K562 (cell line): Measurements from ENCODE around the gene ATP8B4. TPM values are rescaled to one million over a fixed set of nuclear protein-coding genes. Genes with fewer than 3 reads are reported as not detected.

Experiments
- ATAC-seq: fragments of 200-7000 bp; cut with Tn5 transposase; 3 replicates; pipeline ENCODE4 v1.9.1; 2020; ENCODE audit warnings: moderate library complexity
- BruUV-seq: library from RNA; stranded (reverse); fragments of 400-500 nt; replicated peaks from 2 replicates; lab custom pipeline; 2021; lab: Mats Ljungman, UMichigan
- CTCF ChIA-PET: fragments of 300-600 bp; formaldehyde crosslinking; extraction: SDS; loops from one replicate; lab custom pipeline; 2021; ENCODE audit warnings: low intra/inter-chr PET ratio; lab: Yijun Ruan, JAX
- POLR2A ChIA-PET: fragments of 300-600, 350-650 bp; sonication (Branson Sonifier 250); formaldehyde crosslinking; extraction: SDS; loops from one replicate; lab custom pipeline; 2021; ENCODE audit warnings: antibody characterized with exemption, inconsistent platforms; lab: Yijun Ruan, JAX
- DNase-seq, 4 experiments: peaks; one replicate each; pipeline versions ENCODE4 v3.0.0 to v3.0.0-alpha.2; 2011 to 2018; ENCODE audit warnings: low spot score in 3 of 4, mixed read lengths in 3 of 4; ENCODE audit errors: extremely low read depth in 1 of 4
- FAIRE-seq: peaks from 2 replicates; lab custom pipeline; 2011; peaks lifted over from hg19 to GRCh38; lab: Jason Lieb, UNC
- H2AFZ ChIP-seq: 2 replicates; pipeline ENCODE4 v1.6.0; 2011; ENCODE audit warnings: low read depth, low read length, control low read depth, inconsistent platforms
- H3K27ac ChIP-seq: fragments of 200-600 bp; 3 replicates; pipeline ENCODE4 v1.8.0; 2011; ENCODE audit warnings: low read depth, mild to moderate bottlenecking, control low read depth, inconsistent platforms, low read length, moderate library complexity, mixed read lengths; ENCODE audit errors: extremely low read depth
- H3K27me3 ChIP-seq, 2 experiments: fragments of 300-600 bp in 1 of 2; 2 replicates in 1 of 2; 3 replicates in 1 of 2; pipeline versions ENCODE4 v1.6.0 to v1.8.0; 2011; ENCODE audit warnings: inconsistent platforms in 2 of 2, low read length in 2 of 2, mild to moderate bottlenecking in 1 of 2, mixed read lengths in 1 of 2, moderate library complexity in 1 of 2; ENCODE audit not compliant: control insufficient read depth in 2 of 2, insufficient read depth in 2 of 2
- H3K36me3 ChIP-seq: fragments of 300-600 bp; 3 replicates; pipeline ENCODE4 v1.8.0; 2011; ENCODE audit warnings: mild to moderate bottlenecking, low read length, inconsistent platforms; ENCODE audit not compliant: control insufficient read depth, insufficient read depth
- H3K4me1 ChIP-seq, 2 experiments: fragments of 200-600 bp in 1 of 2; replicated peaks in 1 of 2; 2 replicates in 1 of 2; 3 replicates in 1 of 2; pipeline versions ENCODE4 v1.5.1 to v1.8.0; 2011; ENCODE audit warnings: inconsistent platforms in 2 of 2, low read length in 2 of 2, mild to moderate bottlenecking in 1 of 2, mixed read lengths in 1 of 2, moderate library complexity in 1 of 2; ENCODE audit not compliant: control insufficient read depth in 2 of 2, insufficient read depth in 2 of 2
- H3K4me2 ChIP-seq: 2 replicates; pipeline ENCODE4 v1.6.1; 2011; ENCODE audit warnings: low read length, control low read depth, inconsistent platforms, mixed read lengths; ENCODE audit not compliant: insufficient read depth
- H3K4me3 ChIP-seq: fragments of 200-600 bp; sonication (generic), shearing (Covaris generic); 2 replicates; pipeline ENCODE4 v1.5.1; 2016; ENCODE audit warnings: control low read depth, inconsistent platforms
- H3K79me2 ChIP-seq: fragments of 200-600 bp; 3 replicates; pipeline ENCODE4 v1.8.0; 2011; ENCODE audit warnings: low read length, inconsistent platforms; ENCODE audit not compliant: control insufficient read depth, insufficient read depth
- H3K9ac ChIP-seq, 2 experiments: 2 replicates each; pipeline versions ENCODE4 v1.6.0 to v1.6.1; 2011; ENCODE audit warnings: low read depth in 2 of 2, low read length in 2 of 2, control low read depth in 1 of 2, inconsistent platforms in 1 of 2, mild to moderate bottlenecking in 1 of 2, mixed read lengths in 1 of 2; ENCODE audit not compliant: insufficient read depth in 1 of 2
- H3K9me1 ChIP-seq: one replicate; pipeline ENCODE4 v1.6.0; 2011; ENCODE audit warnings: inconsistent platforms, mild to moderate bottlenecking, low read length, moderate library complexity; ENCODE audit not compliant: control insufficient read depth, insufficient read depth
- H3K9me3 ChIP-seq: replicated peaks from 2 replicates; pipeline ENCODE4 v1.5.1; 2011; ENCODE audit warnings: low read depth, low read length, inconsistent platforms; ENCODE audit not compliant: control insufficient read depth, insufficient read depth
- H4K20me1 ChIP-seq: replicated peaks from 2 replicates; pipeline ENCODE4 v1.6.1; 2011; ENCODE audit warnings: low read length, inconsistent platforms, mixed read lengths; ENCODE audit not compliant: control insufficient read depth, insufficient read depth
- CBX8 ChIP-seq: fragments of 200-600 bp; sonication (generic); IDR thresholded peaks from 2 replicates; pipeline ENCODE4 v1.6.1; 2012; ENCODE audit warnings: borderline replicate concordance, mixed run types, low read depth, mild to moderate bottlenecking, moderate library complexity, mixed read lengths, low read length, control low read depth, inconsistent platforms; ENCODE audit not compliant: poor library complexity, severe bottlenecking; ENCODE audit errors: extremely low read depth
- CREB3L1 ChIP-seq: fragments of 450-650 bp; IDR thresholded peaks from 2 replicates; pipeline ENCODE4 v1.6.1; 2014; ENCODE audit warnings: low read depth, mild to moderate bottlenecking, moderate library complexity, borderline replicate concordance
- CTBP1 ChIP-seq: fragments of 450-650 bp; IDR thresholded peaks from 2 replicates; pipeline ENCODE4 v1.6.1; 2016; ENCODE audit warnings: borderline replicate concordance
- FOXO4 ChIP-seq: fragments of 450-650 bp; formaldehyde crosslinking; IDR thresholded peaks from 2 replicates; pipeline ENCODE4 v1.4.0; 2020; ENCODE audit warnings: mild to moderate bottlenecking, moderate library complexity
- LEF1 ChIP-seq: fragments of 450-650 bp; IDR thresholded peaks from 2 replicates; pipeline ENCODE4 v1.6.1; 2016; ENCODE audit warnings: mild to moderate bottlenecking
- MITF ChIP-seq: IDR thresholded peaks from 2 replicates; pipeline ENCODE4 v1.6.1; 2014; ENCODE audit warnings: antibody characterized with exemption
- NCOA1 ChIP-seq: fragments of 450-650 bp; IDR thresholded peaks from 2 replicates; pipeline ENCODE4 v1.6.1; 2016; ENCODE audit warnings: low read depth
- PCBP2 ChIP-seq: fragments of 200-400 bp; formaldehyde crosslinking; IDR thresholded peaks from 2 replicates; pipeline ENCODE4 v1.6.1; 2018; ENCODE audit warnings: low read length, low read depth, mild to moderate bottlenecking, moderate library complexity; ENCODE audit not compliant: poor library complexity, severe bottlenecking
- PKNOX1 ChIP-seq: fragments of 450-650 bp; IDR thresholded peaks from 2 replicates; pipeline ENCODE4 v1.6.1; 2016
- RNF2 ChIP-seq: sonication (generic); IDR thresholded peaks from 2 replicates; pipeline ENCODE4 v1.6.1; 2016
- RNF219 ChIP-seq: fragments of 250-450 bp; sonication (Bioruptor Pico); IDR thresholded peaks from 2 replicates; pipeline ENCODE4 v1.5.0; 2022; ENCODE audit warnings: mild to moderate bottlenecking
- SLC30A9 ChIP-seq: fragments of 250-450 bp; sonication (Bioruptor Pico); IDR thresholded peaks from 2 replicates; pipeline ENCODE4 v1.8.0; 2022; ENCODE audit warnings: mild to moderate bottlenecking, moderate library complexity
- TCF7L2 ChIP-seq: fragments of 150-350 bp; IDR thresholded peaks from 2 replicates; pipeline ENCODE4 v1.6.1; 2016; ENCODE audit warnings: low read depth, mild to moderate bottlenecking, low read length, moderate library complexity
- YBX1 ChIP-seq: fragments of 450-650 bp; IDR thresholded peaks from 2 replicates; pipeline ENCODE4 v1.7.1; 2016; ENCODE audit warnings: mild to moderate bottlenecking
- ZNF431 ChIP-seq: sonication (generic); formaldehyde crosslinking; IDR thresholded peaks from 2 replicates; pipeline ENCODE4 v1.8.0; 2022; ENCODE audit warnings: mild to moderate bottlenecking, missing genetic modification reagents
- WGBS: fragments of 100-300 bp; shearing (Covaris generic); methylation state at CpG from one replicate; pipeline ENCODE4 v1.1.6; 2016; ENCODE audit warnings: low coverage, mixed read lengths; ENCODE audit not compliant: insufficient coverage; ENCODE audit errors: missing lambda C conversion rate; 5-methylcytosine and 5-hydroxymethylcytosine counted together
- in situ Hi-C: fragments of 300-500 bp; cut with MboI; formaldehyde crosslinking; loops from 4 replicates; pipeline ENCODE4 v1.15.0; 2018; ENCODE audit warnings: inconsistent platforms, mixed read lengths
- intact Hi-C: fragments of 100-400 bp; cut with micrococcal nuclease; formaldehyde crosslinking; loops from 2 replicates; pipeline ENCODE4 v1.14.2; 2022
- polyA plus RNA-seq, 8 experiments: library from polyadenylated mRNA; depleted of rRNA in 4 of 8; stranded (reverse) in 5 of 8; unstranded in 3 of 8; fragments of >200 nt; fragmentation: Nextera tagmentation in 2 of 8; fragmentation: Illumina TruSeq in 1 of 8; extraction: Ambion mirVana in 2 of 8; extraction: Trizol in 1 of 8; gene quantifications; 2 replicates each; pipeline versions ENCODE4 v1.2.1 to v1.2.3, GENCODE V29; 2011 to 2014; ENCODE audit warnings: inconsistent platforms in 1 of 8, missing spikeins in 1 of 8
- total RNA-seq, 7 experiments: library from RNA; depleted of rRNA in 6 of 7; stranded (reverse); fragments of >200 nt in 6 of 7; fragmentation: Illumina TruSeq in 2 of 7; extraction: Trizol in 2 of 7; gene quantifications; 2 replicates each; pipeline versions ENCODE4 v1.2.1 to v1.2.3, GENCODE V29; 2011 to 2021; ENCODE audit warnings: low replicate concordance in 1 of 7

ATP8B4 gene
- total and polyA plus RNA-seq, 9 of the 15 experiments (the other 6 are each of a cell fraction or from before 2014, with no cell fraction given): 0.14 to 2.5 (median 0.44) TPM

GRCh38 chr15:49831206-49831965 is 287.6 kb downstream of the ATP8B4 start:
- no peaks in the 10 kb centered on the region for H3K4me1 ChIP-seq
- H2AFZ ChIP-seq: no peak overlapping the region
- ChIA-PET POLR2A (interaction anchor here (0.6 kb wide), 1 partner anchor 21 kb away, joined by 3 read pairs; no protein-coding TSS in a partner anchor), CTCF (no interaction called here)
- FAIRE-seq (no peak), DNase-seq (no peak), ATAC-seq (no peak)
- intact Hi-C loops (no loop called here), in situ Hi-C loops (no loop called here)
- no peaks in the 10 kb centered on the region for H3K9me1 ChIP-seq
- no peak overlapping the region for H3K27ac ChIP-seq
- no TSS peak for BruUV-seq
- no peaks in the 10 kb centered on the region for H3K9me3 ChIP-seq
- H4K20me1 ChIP-seq: no peaks in the 10 kb centered on the region
- no peak overlapping the region for H3K4me3 ChIP-seq
- no peak overlapping the region for H3K4me2 ChIP-seq
- H3K27me3 ChIP-seq: no peaks in the 10 kb centered on the region
- H3K79me2 ChIP-seq: no peaks in the 10 kb centered on the region
- WGBS: 0% methylated on average over 5 of the region's 5 CpGs
- H3K36me3 ChIP-seq: no peaks in the 10 kb centered on the region
- H3K9ac ChIP-seq: no peak overlapping the region
- TF ChIP-seq MITF: no peak
- TF ChIP-seq LEF1: no peak
- no peak for TF ChIP-seq ZNF431 (CRISPR knock-in tag)
- no peak for TF ChIP-seq YBX1
- no peak for TF ChIP-seq RNF219 (CRISPR knock-in tag)
- no peak for TF ChIP-seq RNF2
- no peak for TF ChIP-seq CREB3L1
- TF ChIP-seq PCBP2: no peak
- no peak for TF ChIP-seq FOXO4 (CRISPR knock-in tag)
- no peak for TF ChIP-seq CTBP1
- no peak for TF ChIP-seq PKNOX1
- TF ChIP-seq SLC30A9 (CRISPR knock-in tag): no peak
- TF ChIP-seq NCOA1: no peak
- TF ChIP-seq TCF7L2: no peak
- no peak for TF ChIP-seq CBX8
